Measurements from ENCODE around the gene GRAPL. TPM values are rescaled to one million over a fixed set of nuclear protein-coding genes. Genes with fewer than 3 reads are reported as not detected.
"Not testable (repeated sequence)": the region's sequence is repeated elsewhere in the genome, so short reads cannot be mapped to it uniquely, and the experiment has no call there.

Gene GRAPL
- total and polyA plus RNA-seq, 4 experiments from 2014 or later = 1.5 to 74.6 (median 34.1) TPM

DNA sequence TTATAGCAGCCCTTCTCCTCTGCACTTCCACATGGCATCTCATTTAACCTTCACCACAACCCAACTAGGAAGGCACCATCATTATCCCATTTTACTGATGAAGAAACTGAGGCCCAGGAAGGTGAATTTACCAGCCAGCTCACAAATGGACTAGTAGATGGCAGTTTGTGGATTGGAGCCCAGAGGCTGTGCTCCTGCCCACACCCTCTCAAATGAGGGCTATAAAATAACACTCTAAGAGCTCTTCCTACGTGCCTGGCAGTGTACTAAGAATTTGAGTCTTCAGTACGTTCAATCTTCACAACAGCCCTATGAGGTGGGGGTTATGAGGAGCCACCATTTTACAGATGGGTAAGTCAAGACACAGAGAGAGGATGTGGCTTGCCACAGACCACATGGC lies 31.5 kb downstream of the GRAPL start:
- POLR2A ChIA-PET (ENCODE audit: partially characterized antibody); H3K9me3 Mint-ChIP-seq; H3K27me3 ChIP-seq (ENCODE audit: insufficient read depth, low read length); CTCF ChIA-PET (ENCODE audit: partially characterized antibody); intact Hi-C loops (cut with micrococcal nuclease); H3K27ac ChIP-seq (ENCODE audit: low read depth, low read length); H3K4me3 ChIP-seq (ENCODE audit: low read length in 2 of 2); H3K36me3 ChIP-seq (ENCODE audit: insufficient read depth, low read length); DNase-seq; H3K4me3 Mint-ChIP-seq; H3K4me1 ChIP-seq (ENCODE audit: insufficient read depth, low read length); H3K27me3 Mint-ChIP-seq; H3K9me3 ChIP-seq (ENCODE audit: control insufficient read depth in 1 of 2, low read length in 2 of 2); H3K36me3 Mint-ChIP-seq; H3K27ac Mint-ChIP-seq; H3K4me1 Mint-ChIP-seq: not testable (repeated sequence)

DNA sequence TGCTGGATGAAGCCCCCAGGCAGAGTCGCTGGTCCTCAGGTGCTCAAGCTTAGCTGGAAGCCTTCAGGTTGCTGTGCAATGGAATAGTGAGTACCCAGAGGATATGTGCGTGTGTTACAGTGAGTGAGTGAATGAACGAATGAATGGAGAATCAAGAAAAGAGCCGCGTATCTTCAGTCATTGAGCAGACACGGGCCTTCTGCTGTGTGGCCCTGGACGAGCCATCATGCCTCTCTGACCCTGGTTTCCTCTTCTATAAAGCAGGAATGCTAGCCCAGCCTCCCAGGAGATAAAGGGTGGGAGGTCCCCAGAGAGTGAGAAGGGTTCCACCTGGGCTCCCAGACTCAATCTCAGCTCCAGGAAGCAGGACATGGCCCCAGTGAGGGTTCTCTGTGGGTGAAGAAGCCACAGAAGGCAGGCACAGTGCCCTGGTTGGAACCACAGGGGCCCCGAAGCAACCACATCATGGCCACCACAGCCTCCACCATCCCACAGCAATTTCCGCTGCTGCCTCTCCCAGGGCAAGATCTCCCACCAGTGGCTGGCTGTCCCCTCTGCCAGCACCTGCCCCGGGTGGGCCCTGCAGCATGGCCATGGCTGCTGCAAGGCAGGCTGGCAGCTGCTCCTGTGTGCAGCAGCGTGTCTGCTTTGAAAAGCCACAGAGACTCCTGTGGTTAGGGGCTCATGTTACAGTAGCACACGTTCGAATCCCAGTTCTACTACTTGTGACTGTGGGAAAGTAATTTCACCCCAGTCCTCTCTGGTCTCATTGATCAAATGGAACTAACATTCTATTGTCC lies 34.1 kb downstream of the GRAPL start:
- H3K9me3 Mint-ChIP-seq; CTCF ChIA-PET (ENCODE audit: partially characterized antibody); H3K4me1 ChIP-seq (ENCODE audit: insufficient read depth, low read length); intact Hi-C loops (cut with micrococcal nuclease); H3K27ac Mint-ChIP-seq; H3K4me3 Mint-ChIP-seq; H3K27me3 ChIP-seq (ENCODE audit: insufficient read depth, low read length); POLR2A ChIA-PET (ENCODE audit: partially characterized antibody); DNase-seq; H3K27ac ChIP-seq (ENCODE audit: low read depth, low read length); H3K36me3 Mint-ChIP-seq; H3K27me3 Mint-ChIP-seq; H3K9me3 ChIP-seq (ENCODE audit: control insufficient read depth in 1 of 2, low read length in 2 of 2); H3K36me3 ChIP-seq (ENCODE audit: insufficient read depth, low read length); H3K4me3 ChIP-seq (ENCODE audit: low read length in 2 of 2); H3K4me1 Mint-ChIP-seq: not testable (repeated sequence)

DNA sequence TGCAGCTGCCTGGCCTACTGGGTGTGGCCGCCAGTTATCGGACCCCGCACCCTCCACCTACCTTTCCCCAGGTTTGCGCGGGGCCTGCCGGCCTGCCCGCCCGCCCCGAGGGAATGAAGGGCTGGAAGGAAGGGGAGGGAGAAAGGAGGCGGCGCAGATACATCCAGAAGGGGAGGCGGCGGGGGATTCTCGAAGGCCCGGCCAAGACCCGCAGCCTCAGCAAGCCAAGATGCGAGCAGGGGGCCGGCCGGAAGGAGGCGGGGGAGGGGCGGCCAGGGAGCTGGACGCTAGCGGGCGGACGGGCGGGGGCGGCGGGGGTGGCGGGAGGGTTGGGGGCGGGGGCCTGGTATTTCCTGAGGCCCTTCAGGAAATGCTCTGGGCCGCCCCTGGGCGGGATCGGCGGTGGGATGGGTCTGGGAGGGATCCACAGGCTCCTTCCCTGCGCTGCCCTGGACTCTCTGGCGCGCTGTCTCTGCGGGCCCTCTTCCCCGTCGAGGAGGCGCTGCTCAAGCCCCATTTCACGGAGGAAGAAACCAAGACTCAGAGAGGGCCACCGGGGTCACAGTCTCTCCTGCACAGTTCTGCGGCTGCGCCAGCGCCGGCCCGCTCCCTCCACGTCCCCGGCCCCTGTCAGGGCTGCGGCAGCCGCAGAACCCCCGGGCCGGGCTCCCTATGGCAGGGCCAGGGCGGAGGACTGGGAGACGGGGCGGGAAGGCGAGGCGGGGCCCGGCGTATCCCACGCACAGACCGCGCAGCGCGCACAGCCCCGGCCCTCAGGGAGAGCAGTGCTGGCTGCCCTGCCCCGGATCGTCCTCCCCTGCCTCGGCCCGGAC lies 35.2 kb downstream of the GRAPL start:
- H3K27ac Mint-ChIP-seq; CTCF ChIA-PET (ENCODE audit: partially characterized antibody); intact Hi-C loops (cut with micrococcal nuclease); H3K36me3 Mint-ChIP-seq; DNase-seq; H3K4me1 Mint-ChIP-seq; H3K27ac ChIP-seq (ENCODE audit: low read depth, low read length); H3K4me3 Mint-ChIP-seq; H3K27me3 Mint-ChIP-seq; H3K9me3 ChIP-seq (ENCODE audit: control insufficient read depth in 1 of 2, low read length in 2 of 2); H3K4me3 ChIP-seq (ENCODE audit: low read length in 2 of 2); H3K4me1 ChIP-seq (ENCODE audit: insufficient read depth, low read length); H3K9me3 Mint-ChIP-seq; H3K27me3 ChIP-seq (ENCODE audit: insufficient read depth, low read length); POLR2A ChIA-PET (ENCODE audit: partially characterized antibody); H3K36me3 ChIP-seq (ENCODE audit: insufficient read depth, low read length): not testable (repeated sequence)

DNA sequence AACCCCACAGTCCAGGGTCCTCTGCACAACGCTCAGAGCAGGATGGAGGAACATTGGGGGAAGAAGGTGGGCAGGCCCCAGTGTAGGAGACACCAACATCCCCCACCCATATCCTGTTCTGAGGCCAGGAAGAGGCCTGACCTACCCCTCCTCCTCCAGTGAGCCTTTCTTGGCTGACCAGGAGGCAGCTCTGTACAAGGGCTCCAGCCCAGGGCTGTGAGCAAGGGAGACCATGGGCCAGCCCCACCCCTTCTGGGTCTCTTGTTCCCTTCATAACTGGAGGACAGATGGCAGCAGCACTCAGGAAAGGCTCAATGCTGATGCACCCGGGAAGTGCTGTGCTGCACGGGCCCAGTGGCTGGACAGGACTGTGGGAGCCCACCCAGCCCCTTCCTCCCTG lies 47.0 kb downstream of the GRAPL start:
- H3K4me3 ChIP-seq (ENCODE audit: low read length in 2 of 2); DNase-seq; H3K36me3 ChIP-seq (ENCODE audit: insufficient read depth, low read length); intact Hi-C loops (cut with micrococcal nuclease); CTCF ChIA-PET (ENCODE audit: partially characterized antibody); H3K27ac ChIP-seq (ENCODE audit: low read depth, low read length); H3K4me1 ChIP-seq (ENCODE audit: insufficient read depth, low read length); POLR2A ChIA-PET (ENCODE audit: partially characterized antibody); H3K9me3 ChIP-seq (ENCODE audit: control insufficient read depth in 1 of 2, low read length in 2 of 2); H3K27ac Mint-ChIP-seq; H3K4me1 Mint-ChIP-seq; H3K36me3 Mint-ChIP-seq; H3K9me3 Mint-ChIP-seq; H3K27me3 ChIP-seq (ENCODE audit: insufficient read depth, low read length); H3K4me3 Mint-ChIP-seq; H3K27me3 Mint-ChIP-seq: not testable (repeated sequence)

DNA sequence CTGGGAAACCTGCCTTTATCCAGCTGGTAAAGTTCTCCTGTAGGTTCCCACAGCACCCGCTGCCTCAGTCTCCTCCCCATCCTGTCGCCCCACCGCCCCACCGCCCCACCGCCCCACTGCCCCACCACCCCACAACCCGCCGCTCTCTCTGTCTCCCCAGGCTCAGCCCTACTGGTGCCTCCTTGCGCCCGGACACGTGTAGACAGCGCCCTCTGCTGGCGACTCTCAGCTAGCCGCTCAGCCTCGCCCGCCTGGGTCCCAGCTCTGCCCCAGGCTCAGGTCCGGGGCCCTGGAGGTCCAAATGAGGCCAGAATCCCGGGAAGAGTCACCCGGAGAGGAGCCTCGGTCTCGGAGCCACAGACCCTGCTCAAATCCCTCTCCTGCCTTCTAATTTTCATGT lies 48.0 kb downstream of the GRAPL start:
- POLR2A ChIA-PET (ENCODE audit: partially characterized antibody); H3K4me3 ChIP-seq (ENCODE audit: low read length in 2 of 2); CTCF ChIA-PET (ENCODE audit: partially characterized antibody); H3K27me3 Mint-ChIP-seq; intact Hi-C loops (cut with micrococcal nuclease); H3K27me3 ChIP-seq (ENCODE audit: insufficient read depth, low read length); H3K27ac ChIP-seq (ENCODE audit: low read depth, low read length); H3K4me3 Mint-ChIP-seq; H3K9me3 Mint-ChIP-seq; H3K4me1 ChIP-seq (ENCODE audit: insufficient read depth, low read length); H3K4me1 Mint-ChIP-seq; H3K9me3 ChIP-seq (ENCODE audit: control insufficient read depth in 1 of 2, low read length in 2 of 2); H3K36me3 ChIP-seq (ENCODE audit: insufficient read depth, low read length); DNase-seq; H3K27ac Mint-ChIP-seq; H3K36me3 Mint-ChIP-seq: not testable (repeated sequence)

DNA sequence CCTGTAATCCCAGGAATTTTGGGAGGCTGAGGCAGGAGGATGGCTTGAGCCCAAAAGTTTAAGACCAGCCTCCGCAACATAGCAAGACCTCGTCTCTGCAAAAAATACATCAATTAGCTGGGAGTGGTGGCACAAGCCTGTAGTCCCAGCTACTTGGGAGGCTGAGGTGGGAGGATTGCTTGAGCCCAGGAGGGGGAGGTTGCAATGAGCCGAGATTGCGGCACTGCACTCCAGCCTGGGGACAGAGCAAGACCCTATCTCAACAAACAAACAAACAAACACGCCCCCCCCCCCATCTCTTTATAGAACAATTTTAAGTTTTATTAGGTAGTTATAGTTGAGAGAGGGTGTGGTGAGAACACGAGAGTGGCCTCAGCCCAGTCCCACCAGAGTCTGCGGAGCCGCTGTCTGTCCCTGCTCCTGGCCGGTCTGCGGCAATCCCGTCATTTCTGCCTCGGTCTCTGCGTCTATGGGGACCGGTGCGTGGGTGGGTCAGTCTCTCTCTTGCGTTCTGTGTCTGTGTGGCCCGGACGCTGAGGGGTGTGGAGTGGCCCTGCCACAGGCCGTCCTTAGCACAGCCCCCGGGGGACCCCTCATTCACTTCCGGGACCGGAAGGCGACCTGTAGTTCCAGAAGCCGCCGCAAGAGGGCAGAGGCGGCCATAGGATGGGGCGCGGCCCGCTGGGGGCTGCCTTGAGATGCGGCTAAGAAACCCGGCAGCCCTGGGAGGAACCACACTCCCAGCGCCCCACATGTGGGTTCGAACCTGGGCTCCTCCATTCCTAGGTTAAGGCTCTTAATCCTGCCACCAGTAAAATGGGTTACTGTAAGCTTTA lies 53.9 kb downstream of the GRAPL start:
- intact Hi-C loops (cut with micrococcal nuclease); H3K27me3 Mint-ChIP-seq; H3K4me1 Mint-ChIP-seq: not testable (repeated sequence)

More for the DNA sequence above, 53.9 kb downstream of the GRAPL start:
- H3K36me3 ChIP-seq (ENCODE audit: insufficient read depth, low read length); H3K27ac ChIP-seq (ENCODE audit: low read depth, low read length); H3K27me3 ChIP-seq (ENCODE audit: insufficient read depth, low read length); DNase-seq; H3K4me3 ChIP-seq (ENCODE audit: low read length in 2 of 2); H3K4me1 ChIP-seq (ENCODE audit: insufficient read depth, low read length); H3K36me3 Mint-ChIP-seq; H3K4me3 Mint-ChIP-seq; H3K9me3 ChIP-seq (ENCODE audit: control insufficient read depth in 1 of 2, low read length in 2 of 2); H3K27ac Mint-ChIP-seq; POLR2A ChIA-PET (ENCODE audit: partially characterized antibody); H3K9me3 Mint-ChIP-seq; CTCF ChIA-PET (ENCODE audit: partially characterized antibody): not testable (repeated sequence)
